GM18505 (cell line): ENCODE data around the gene CTBS.

ENCODE experiments used
- ATAC-seq: cut with Tn5 transposase; IDR thresholded peaks from one replicate; pipeline ENCODE4 v1.9.1; 2021; ENCODE audit not compliant: unreplicated experiment
- POLR2A ChIP-seq: IDR thresholded peaks from 4 replicates; pipeline ENCODE4 v1.6.1; 2011; ENCODE audit warnings: borderline replicate concordance; ENCODE audit not compliant: insufficient read depth, insufficient read length; ENCODE audit errors: extremely low read depth

The CTBS gene

DNA sequence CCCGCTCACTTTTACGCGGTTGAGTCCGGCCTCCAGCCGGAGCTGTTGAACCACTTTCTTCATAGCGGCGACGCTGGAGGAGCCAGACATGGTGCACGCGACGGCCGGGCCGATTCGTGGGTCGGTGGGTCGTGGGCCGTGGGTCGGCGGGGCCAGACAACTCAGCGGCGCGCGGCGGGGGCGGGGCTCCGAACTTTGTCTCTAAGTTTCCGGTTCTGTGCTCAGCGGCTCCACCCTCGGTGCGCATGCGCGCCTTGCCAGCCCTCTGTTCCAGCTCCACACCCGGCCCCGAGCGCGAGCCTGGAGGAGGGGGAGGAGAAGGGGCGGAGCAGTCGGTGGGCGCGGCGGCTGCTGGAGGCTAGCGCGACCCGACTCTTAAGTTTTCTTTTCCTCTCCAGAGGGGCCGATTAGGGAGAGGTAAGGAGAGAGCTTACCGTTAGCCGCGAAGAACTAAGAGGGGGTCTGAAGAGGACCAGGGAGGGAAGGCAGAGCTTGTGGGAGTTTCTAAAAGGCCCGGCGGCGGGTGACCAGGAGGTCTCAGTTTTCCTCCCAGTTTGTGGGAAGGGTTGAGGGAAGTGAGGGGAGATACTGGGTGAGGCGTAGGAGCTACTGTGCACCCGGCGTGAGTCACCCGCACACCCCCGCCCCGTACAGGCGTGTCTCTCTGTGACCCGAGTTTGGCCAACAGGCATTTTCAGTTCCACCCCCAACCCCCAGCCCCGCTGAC is 68.1 kb downstream of the CTBS start, which contains the start of the genes GNG5 and SPATA1:
Gene GNG5 (minus strand): TSS at position 580 of the 727 bp plus-strand sequence. CDS start 490 bp downstream, at position 90.
Gene SPATA1 (plus strand): TSS at position 385 of the 727 bp plus-strand sequence. CDS start 9,974 bp downstream, outside the sequence.
- TF ChIP-seq POLR2A: peak; percentile 86
- ATAC-seq: peak; percentile 88

DNA sequence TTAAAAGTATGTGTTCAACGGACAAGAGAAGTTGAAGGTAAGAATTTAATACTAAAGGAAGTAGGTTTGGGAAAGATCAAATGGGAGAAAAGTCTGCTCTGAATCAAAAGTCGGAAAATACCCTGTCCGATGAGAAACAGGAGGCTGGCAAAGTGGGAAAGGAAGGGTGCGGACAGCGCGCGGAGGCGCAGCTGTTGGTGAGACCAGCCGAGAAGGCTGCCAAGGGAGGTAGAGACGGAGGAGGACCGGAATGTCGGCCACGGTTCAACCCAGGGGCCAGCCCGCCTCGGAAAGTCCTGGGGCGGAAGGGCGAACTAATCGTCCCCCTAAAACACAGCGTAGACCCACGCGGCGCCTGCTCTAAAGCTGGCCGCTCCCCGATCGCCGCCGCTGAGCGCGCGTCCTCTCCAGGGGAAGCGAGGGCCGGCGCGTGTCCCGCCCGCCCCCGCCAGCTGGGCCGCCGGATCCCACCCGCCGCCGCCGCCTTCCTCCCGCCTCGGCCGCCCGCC is 68.7 kb downstream of the CTBS start:
- TF ChIP-seq POLR2A: no peak
- ATAC-seq: peak; percentile 36

GRCh38 chr1:84504580-84505492 is 69.4 kb downstream of the CTBS start:
- no peak for TF ChIP-seq POLR2A
- ATAC-seq: no peak

GRCh38 chr1:84502927-84503326 is 71.3 kb downstream of the CTBS start:
- TF ChIP-seq POLR2A: no peak
- no peak for ATAC-seq
